Activated B cell treated with CpG ODN at 0.5 μM for 24 hours (primary cell): ENCODE results near the gene POLD1. TPM values are rescaled to one million over a fixed set of nuclear protein-coding genes. Genes with fewer than 3 reads are reported as not detected.

ENCODE experiments used
- ATAC-seq: fragments of 200-7000 bp; cut with Tn5 transposase; one replicate; pipeline ENCODE4 v1.10.0; 2021; ENCODE audit warnings: low read depth, mild to moderate bottlenecking, moderate library complexity
- CTCF ChIA-PET: fragments of 350-600 bp; sonication (Branson Sonifier 250); formaldehyde crosslinking; loops from one replicate; lab custom pipeline; 2021; ENCODE audit warnings: antibody characterized with exemption; lab: Charles Lee
- POLR2A ChIA-PET: fragments of 350-600 bp; sonication (Branson Sonifier 250); formaldehyde crosslinking; loops from one replicate; lab custom pipeline; 2021; ENCODE audit warnings: antibody characterized with exemption; lab: Charles Lee
- DNase-seq: peaks from one replicate; pipeline ENCODE4 v3.0.0; 2022
- H3K27ac Mint-ChIP-seq: one replicate; pipeline ENCODE4 v1.8.0; 2020; ENCODE audit warnings: mixed read lengths
- H3K27me3 Mint-ChIP-seq: one replicate; pipeline ENCODE4 v1.8.0; 2021; ENCODE audit warnings: mixed read lengths
- H3K36me3 Mint-ChIP-seq: one replicate; pipeline ENCODE4 v1.8.0; 2021; ENCODE audit warnings: low read depth, mixed read lengths
- H3K4me1 Mint-ChIP-seq: one replicate; pipeline ENCODE4 v1.8.0; 2021; ENCODE audit warnings: mixed read lengths
- H3K4me3 Mint-ChIP-seq: one replicate; pipeline ENCODE4 v1.8.0; 2020; ENCODE audit warnings: mild to moderate bottlenecking, mixed read lengths
- H3K9me3 Mint-ChIP-seq: one replicate; pipeline ENCODE4 v1.8.0; 2020; ENCODE audit warnings: mixed read lengths
- CTCF ChIP-seq: fragments of 200-600 bp; IDR thresholded peaks from one replicate; pipeline ENCODE4 v1.8.0; 2022; ENCODE audit warnings: antibody characterized with exemption, mild to moderate bottlenecking
- intact Hi-C: fragments of 100-400 bp; cut with micrococcal nuclease; formaldehyde crosslinking; loops from one replicate; pipeline ENCODE4 v1.15.1; 2024
- total RNA-seq: library from RNA; stranded (reverse); gene quantifications from 2 replicates; pipeline ENCODE4 v1.2.3, GENCODE V29; 2022

Gene POLD1
- total RNA-seq, 1 donor from 2014 or later = 65.5 TPM

GRCh38 chr19:50416034-50416977 lies 32.2 kb downstream of the POLD1 start:
- peak overlapping the region; percentile 65 for H3K4me3 Mint-ChIP-seq
- no peaks in the 10 kb centered on the region for H3K9me3 Mint-ChIP-seq
- H3K36me3 Mint-ChIP-seq = peaks cover 26% of the 10 kb centered on the region

DNA sequence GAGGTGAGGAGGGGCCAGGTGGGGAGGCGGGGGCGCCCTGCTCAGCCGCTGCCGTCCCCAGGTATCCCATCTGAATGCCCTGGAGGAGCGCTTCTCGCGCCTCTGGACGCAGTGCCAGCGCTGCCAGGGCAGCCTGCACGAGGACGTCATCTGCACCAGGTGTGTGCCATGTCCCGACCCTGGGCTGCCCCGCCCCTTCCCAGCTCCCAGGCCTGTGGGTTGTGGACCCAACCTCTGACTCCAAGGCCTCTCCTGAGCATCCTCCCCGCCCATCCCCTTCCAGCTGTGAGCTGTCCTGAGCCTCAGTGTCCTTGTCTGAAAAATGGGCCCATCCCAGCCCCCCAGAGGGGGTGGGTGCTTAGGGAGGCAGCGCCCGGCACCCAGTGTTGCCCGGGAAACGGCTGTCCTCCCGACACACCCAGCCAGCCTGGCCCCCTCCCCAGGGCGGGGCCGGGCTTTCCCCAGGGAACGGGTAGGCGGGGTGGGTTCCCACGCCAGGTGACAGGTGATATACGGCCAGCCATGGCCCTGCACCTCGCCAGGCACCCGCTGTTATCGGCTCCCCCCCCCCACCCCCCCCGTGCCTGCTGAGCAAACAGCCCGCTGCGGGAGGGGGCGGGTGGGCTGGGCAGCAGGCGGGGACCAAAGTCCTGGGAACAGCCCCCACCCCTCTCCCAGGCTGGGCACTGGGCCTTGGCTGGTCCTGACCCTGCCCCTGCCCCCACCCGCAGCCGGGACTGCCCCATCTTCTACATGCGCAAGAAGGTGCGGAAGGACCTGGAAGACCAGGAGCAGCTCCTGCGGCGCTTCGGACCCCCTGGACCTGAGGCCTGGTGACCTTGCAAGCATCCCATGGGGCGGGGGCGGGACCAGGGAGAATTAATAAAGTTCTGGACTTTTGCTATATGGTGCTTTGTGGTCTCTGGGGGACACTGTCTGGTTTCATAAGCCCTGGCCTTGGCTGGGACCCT lies 33.2 kb downstream of the POLD1 start:
- Mint-ChIP-seq H3K36me3 (peaks cover 36% of the 10 kb centered on the region), H3K27me3 (no peaks in the 10 kb centered on the region), H3K9me3 (no peaks in the 10 kb centered on the region), H3K4me1 (peaks cover 62% of the 10 kb centered on the region), H3K27ac (peak overlapping the region; percentile 97), H3K4me3 (peak overlapping the region; percentile 95)
- intact Hi-C loops = loop anchor here (1.0 kb wide), 1 partner anchor 14 kb away; no protein-coding TSS in a partner anchor
- TF ChIP-seq CTCF = no peak
- ATAC-seq = no peak
- POLR2A ChIA-PET = interaction anchor here (0.6 to 8.4 kb wide), 14 partner anchors 12 to 388 kb away, joined by 3 to 282 read pairs (median 16); partner anchors contain the start of genes JOSD2, MYBPC2, NR1H2 and POLD1
- peak; percentile 61 for DNase-seq
- CTCF ChIA-PET = interaction anchor here (1.1 kb wide), 1 partner anchor 43 kb away, joined by 4 read pairs; no protein-coding TSS in a partner anchor

More at GRCh38 chr19:50416034-50416977, 32.2 kb downstream of the POLD1 start:
- intact Hi-C loops = no loop called here
- CTCF ChIA-PET = interaction anchor here (0.7 to 1.4 kb wide), 6 partner anchors 44 to 269 kb away, joined by 3 to 16 read pairs (median 6); partner anchors contain the start of gene NAPSA
- no peaks in the 10 kb centered on the region for H3K27me3 Mint-ChIP-seq
- TF ChIP-seq CTCF = no peak
- DNase-seq (peak; percentile 46), ATAC-seq (no peak)
- H3K27ac Mint-ChIP-seq = peak overlapping the region; percentile 95
- H3K4me1 Mint-ChIP-seq = peaks cover 51% of the 10 kb centered on the region
- POLR2A ChIA-PET = interaction anchor here (0.7 to 8.4 kb wide), 19 partner anchors 13 to 95 kb away, joined by 3 to 282 read pairs (median 10); partner anchors contain the start of genes JOSD2, KCNC3, MYBPC2 and NR1H2

- Mint-ChIP-seq H3K4me3 (peak within 1 kb of the TSS; percentile 95), H3K27me3 (no peaks in the 10 kb centered on the region), H3K36me3 (peaks cover 45% of the 10 kb centered on the region), H3K27ac (peak within 1 kb of the TSS; percentile 97), H3K4me1 (peaks cover 71% of the 10 kb centered on the region), H3K9me3 (no peaks in the 10 kb centered on the region)
- TF ChIP-seq CTCF = no peak
- intact Hi-C loops = loop anchor here (1.0 kb wide), 1 partner anchor 13 kb away; no protein-coding TSS in a partner anchor
- ChIA-PET POLR2A (interaction anchor here (0.5 to 8.4 kb wide), 20 partner anchors 11 to 530 kb away, joined by 3 to 282 read pairs (median 8); partner anchors contain the start of genes JOSD2, KCNC3, MYBPC2 and NR1H2), CTCF (interaction anchor here (0.8 to 1.1 kb wide), 2 partner anchors 42 to 61 kb away, joined by 4 read pairs; no protein-coding TSS in a partner anchor)
- ATAC-seq (peak; percentile 40), DNase-seq (peak; percentile 77)
Observed at GRCh38 chr19:50418176-50419021, 34.3 kb downstream of the POLD1 start, which contains the start of gene SPIB. SPIB (plus strand) TSS chr19:50418938; CDS start chr19:50418963, 25 bp downstream.

- intact Hi-C loops = no loop called here
- ATAC-seq = no peak
- no peaks in the 10 kb centered on the region for H3K9me3 Mint-ChIP-seq
- H3K4me3 Mint-ChIP-seq = peak overlapping the region; percentile 95
- H3K27ac Mint-ChIP-seq = peak overlapping the region; percentile 97
- TF ChIP-seq CTCF = no peak
- no peaks in the 10 kb centered on the region for H3K27me3 Mint-ChIP-seq
- H3K4me1 Mint-ChIP-seq = peaks cover 77% of the 10 kb centered on the region
- CTCF ChIA-PET = interaction anchor here (0.8 to 0.9 kb wide), 2 partner anchors 9 to 62 kb away, joined by 3 to 4 read pairs; no protein-coding TSS in a partner anchor
- POLR2A ChIA-PET = interaction anchor here (0.6 to 8.4 kb wide), 18 partner anchors 11 to 477 kb away, joined by 3 to 282 read pairs (median 10); partner anchors contain the start of genes JOSD2, KCNC3, MYBPC2 and NR1H2
- H3K36me3 Mint-ChIP-seq = peaks cover 52% of the 10 kb centered on the region
- DNase-seq = no peak
Observed at GRCh38 chr19:50419022-50419579, 35.0 kb downstream of the POLD1 start.
